Endothelial cell of umbilical vein (primary cell): Measurements from ENCODE around the gene ANKRD13D. TPM values are rescaled to one million over a fixed set of nuclear protein-coding genes. Genes with fewer than 3 reads are reported as not detected.

Experiments used
- BruUV-seq: library from RNA; stranded (reverse); fragments of 400-500 nt; replicated peaks from 2 replicates; lab custom pipeline; 2021; lab: Mats Ljungman, UMichigan
- CTCF ChIA-PET: fragments of 300-600, 350-600 bp; sonication (Branson Sonifier 250); formaldehyde crosslinking; loops from one replicate; lab custom pipeline; 2021; ENCODE audit warnings: antibody characterized with exemption, inconsistent platforms; lab: Charles Lee
- POLR2A ChIA-PET: fragments of 300-600, 350-600 bp; sonication (Branson Sonifier 250); formaldehyde crosslinking; loops from one replicate; lab custom pipeline; 2021; ENCODE audit warnings: antibody characterized with exemption, inconsistent platforms; lab: Charles Lee
- DNase-seq: peaks from one replicate; pipeline ENCODE4 v3.0.0-alpha.2; 2011; ENCODE audit warnings: low read depth, low spot score
- FAIRE-seq: peaks from 2 replicates; lab custom pipeline; 2011; peaks lifted over from hg19 to GRCh38; lab: Jason Lieb, UNC
- H2AFZ ChIP-seq: 2 replicates; pipeline ENCODE4 v1.6.0; 2012; ENCODE audit warnings: low read depth, low read length, control low read depth, inconsistent platforms
- H3K27ac ChIP-seq: 2 replicates; pipeline ENCODE4 v1.5.1; 2011; ENCODE audit warnings: low read depth, mild to moderate bottlenecking, control low read depth, low read length, moderate library complexity; ENCODE audit not compliant: insufficient read depth
- H3K27me3 ChIP-seq, 2 experiments: 2 replicates each; pipeline versions ENCODE4 v1.6.0 to v1.6.1; 2011; ENCODE audit warnings: low read length in 2 of 2, mixed read lengths in 1 of 2; ENCODE audit not compliant: control insufficient read depth in 2 of 2, insufficient read depth in 2 of 2
- H3K36me3 ChIP-seq, 2 experiments: 2 replicates in 1 of 2; 3 replicates in 1 of 2; pipeline ENCODE4 v1.5.1; 2011; ENCODE audit warnings: low read length in 2 of 2, mild to moderate bottlenecking in 1 of 2, moderate library complexity in 1 of 2; ENCODE audit not compliant: control insufficient read depth in 2 of 2, insufficient read depth in 2 of 2; ENCODE audit errors: extremely low read depth in 1 of 2
- H3K4me1 ChIP-seq: 3 replicates; pipeline ENCODE4 v1.5.1; 2011; ENCODE audit warnings: mild to moderate bottlenecking, low read length; ENCODE audit not compliant: control insufficient read depth, insufficient read depth; ENCODE audit errors: extremely low read depth
- H3K4me2 ChIP-seq: 2 replicates; pipeline ENCODE4 v1.6.1; 2011; ENCODE audit warnings: low read length, control low read depth, mixed read lengths; ENCODE audit not compliant: insufficient read depth
- H3K4me3 ChIP-seq, 3 experiments: fragments of 200-600 bp in 1 of 3; sonication (generic), shearing (Covaris generic) in 1 of 3; replicated peaks in 1 of 3; 2 replicates each; pipeline ENCODE4 v1.5.1; 2011 to 2016; ENCODE audit warnings: control low read depth in 3 of 3, low read length in 3 of 3, mild to moderate bottlenecking in 2 of 3, inconsistent platforms in 1 of 3, low read depth in 1 of 3, moderate library complexity in 1 of 3; ENCODE audit not compliant: insufficient read depth in 1 of 3
- H3K79me2 ChIP-seq: 2 replicates; pipeline ENCODE4 v1.6.0; 2012; ENCODE audit warnings: low read length, inconsistent platforms; ENCODE audit not compliant: control insufficient read depth, insufficient read depth
- H3K9ac ChIP-seq: replicated peaks from 2 replicates; pipeline ENCODE3; 2011; ENCODE audit warnings: low read length, control low read depth; ENCODE audit not compliant: insufficient read depth; ENCODE audit errors: extremely low read depth
- H3K9me1 ChIP-seq: replicated peaks from 3 replicates; pipeline ENCODE4 v1.6.0; 2011; ENCODE audit warnings: mild to moderate bottlenecking, low read length; ENCODE audit not compliant: control insufficient read depth, insufficient read depth; ENCODE audit errors: extremely low read depth
- H3K9me3 ChIP-seq: replicated peaks from 2 replicates; pipeline ENCODE4 v1.5.1; 2012; ENCODE audit warnings: low read length, inconsistent platforms; ENCODE audit not compliant: control insufficient read depth, insufficient read depth
- H4K20me1 ChIP-seq: replicated peaks from 2 replicates; pipeline ENCODE3; 2011; ENCODE audit warnings: mild to moderate bottlenecking, low read length; ENCODE audit not compliant: control insufficient read depth, insufficient read depth; ENCODE audit errors: extremely low read depth
- CTCF ChIP-seq, 2 donors: IDR thresholded peaks; 1 replicate in 1 of 2; 2 replicates in 1 of 2; pipeline ENCODE4 v1.5.1; 2011; ENCODE audit warnings: low read length in 2 of 2, mild to moderate bottlenecking in 2 of 2, moderate library complexity in 2 of 2, control low read depth in 1 of 2, inconsistent platforms in 1 of 2, low read depth in 1 of 2; ENCODE audit not compliant: insufficient read depth in 1 of 2; ENCODE audit errors: extremely low read depth in 1 of 2
- EZH2 ChIP-seq: IDR thresholded peaks from 2 replicates; pipeline ENCODE4 v1.6.1; 2012; ENCODE audit warnings: borderline replicate concordance, low read depth, mild to moderate bottlenecking, moderate library complexity, low read length, inconsistent platforms; ENCODE audit not compliant: severe bottlenecking
- FOS ChIP-seq: IDR thresholded peaks from 2 replicates; pipeline ENCODE4 v1.6.1; 2011; ENCODE audit warnings: mild to moderate bottlenecking, low read length, moderate library complexity, borderline replicate concordance; ENCODE audit not compliant: insufficient read depth
- GATA2 ChIP-seq: IDR thresholded peaks from 2 replicates; pipeline ENCODE4 v1.7.0; 2011; ENCODE audit warnings: low read depth, mild to moderate bottlenecking, moderate library complexity, mixed read lengths, low read length; ENCODE audit not compliant: insufficient read length, insufficient read depth
- JUN ChIP-seq: IDR thresholded peaks from 2 replicates; pipeline ENCODE4 v1.6.1; 2011; ENCODE audit warnings: borderline replicate concordance, low read depth; ENCODE audit not compliant: insufficient read length, insufficient read depth
- MAX ChIP-seq: IDR thresholded peaks from 2 replicates; pipeline ENCODE4 v1.6.1; 2011; ENCODE audit not compliant: insufficient read depth, insufficient read length
- MYC ChIP-seq: IDR thresholded peaks from one replicate; pipeline ENCODE4 v1.6.1; 2011; ENCODE audit warnings: mild to moderate bottlenecking, low read depth, low read length
- POLR2A ChIP-seq: IDR thresholded peaks from 2 replicates; pipeline ENCODE4 v1.6.1; 2012; ENCODE audit warnings: low read depth, mild to moderate bottlenecking, control low read depth, low read length
- POLR2AphosphoS5 ChIP-seq: IDR thresholded peaks from 2 replicates; pipeline ENCODE4 v1.6.1; 2012; ENCODE audit warnings: low read depth, mild to moderate bottlenecking, control low read depth, low read length, moderate library complexity; ENCODE audit not compliant: insufficient read depth
- dilution Hi-C: fragments of 300-500 bp; cut with MboI; formaldehyde crosslinking; loops from one replicate; pipeline ENCODE4 v1.15.0; 2019; ENCODE audit warnings: low sequenced_read_pairs; ENCODE audit not compliant: extremely low pct_ligation_motif_present
- intact Hi-C: fragments of 100-400 bp; cut with micrococcal nuclease; formaldehyde crosslinking; loops from one replicate; pipeline ENCODE4 v1.10.0; 2022
- polyA plus RNA-seq, 4 experiments: library from polyadenylated mRNA; depleted of rRNA in 3 of 4; stranded (reverse) in 3 of 4; unstranded in 1 of 4; fragments of >200 nt; gene quantifications; 2 replicates each; pipeline versions ENCODE4 v1.2.1 to v1.2.3, GENCODE V29; 2011 to 2012; ENCODE audit warnings: missing spikeins in 1 of 4
- total RNA-seq: library from RNA; stranded (reverse); gene quantifications from 2 replicates; pipeline ENCODE4 v1.2.3, GENCODE V29; 2021

Gene ANKRD13D
- total and polyA plus RNA-seq, 2 donors (not counting 3 experiments of a cell fraction or from before 2014, with no cell fraction given): 43.5 to 57.5 TPM

- no peak overlapping the region for H3K9ac ChIP-seq
- TF ChIP-seq CTCF (IDR thresholded peaks at IDR 0.05; ENCODE audit: extremely low read depth in 1 of 2, insufficient read depth in 1 of 2, low read depth in 1 of 2, low read length in 2 of 2) (no peak), POLR2AphosphoS5 (no peak), MYC (no peak), MAX (no peak), GATA2 (no peak), POLR2A (no peak), EZH2 (no peak), JUN (no peak), FOS (no peak)
- H3K9me3 ChIP-seq: no peaks in the 10 kb centered on the region
- dilution Hi-C loops: no loop called here
- H3K27ac ChIP-seq: no peak overlapping the region
- ChIA-PET CTCF (interaction anchor here (0.8 to 1.6 kb wide), 4 partner anchors 10 to 34 kb away, joined by 3 to 5 read pairs (median 4); no protein-coding TSS in a partner anchor), POLR2A (interaction anchor here (0.6 kb wide), 1 partner anchor 14 kb away, joined by 4 read pairs; no protein-coding TSS in a partner anchor)
- no peak overlapping the region for H3K4me3 ChIP-seq
- H3K27me3 ChIP-seq: no peaks in the 10 kb centered on the region
- H4K20me1 ChIP-seq: no peaks in the 10 kb centered on the region
- H3K9me1 ChIP-seq: no peaks in the 10 kb centered on the region
- H3K4me2 ChIP-seq: no peak overlapping the region
- H3K36me3 ChIP-seq: peaks cover 8 to 64% of the 10 kb centered on the region in 2 experiments
- DNase-seq: no peak
- FAIRE-seq: no peak
- H3K79me2 ChIP-seq: no peaks in the 10 kb centered on the region
- BruUV-seq: no TSS peak
- intact Hi-C loops: no loop called here
- peaks cover 12% of the 10 kb centered on the region for H3K4me1 ChIP-seq
- H2AFZ ChIP-seq: no peak overlapping the region
Observed at GRCh38 chr11:67283481-67283963, 5.6 kb upstream of the ANKRD13D start.
